HUES48 (cell line): Measurements from ENCODE around the gene WDR27.
"Not testable (repeated sequence)": the region's sequence is repeated elsewhere in the genome, so short reads cannot be mapped to it uniquely, and the experiment has no call there.

Source experiments
- H3K27ac ChIP-seq: one replicate; pipeline ENCODE4 v1.7.0; 2013; ENCODE audit warnings: low read depth, low read length, inconsistent platforms
- H3K27me3 ChIP-seq: 2 replicates; pipeline ENCODE4 v1.6.1; 2013; ENCODE audit warnings: mild to moderate bottlenecking, low read length; ENCODE audit not compliant: control insufficient read depth, insufficient read depth
- H3K36me3 ChIP-seq: 2 replicates; pipeline ENCODE4 v1.6.1; 2013; ENCODE audit warnings: low read length; ENCODE audit not compliant: control insufficient read depth, insufficient read depth
- H3K4me1 ChIP-seq: 2 replicates; pipeline ENCODE4 v1.6.1; 2013; ENCODE audit warnings: mild to moderate bottlenecking, low read length; ENCODE audit not compliant: control insufficient read depth, insufficient read depth
- H3K4me3 ChIP-seq: 2 replicates; pipeline ENCODE4 v1.5.1; 2013; ENCODE audit warnings: mild to moderate bottlenecking, low read depth, low read length
- H3K9ac ChIP-seq: 2 replicates; pipeline ENCODE4 v1.6.1; 2013; ENCODE audit warnings: mild to moderate bottlenecking, low read depth, low read length, moderate library complexity
- H3K9me3 ChIP-seq: 2 replicates; pipeline ENCODE4 v1.6.1; 2013; ENCODE audit warnings: low read length; ENCODE audit not compliant: control insufficient read depth, insufficient read depth

The WDR27 gene

GRCh38 chr6:169707772-169708171, 5.9 kb upstream of the WDR27 start:
- Histone ChIP-seq H3K4me3 (no peak overlapping the region), H3K36me3 (peaks cover 92% of the 10 kb centered on the region), H3K27ac (no peak overlapping the region)

GRCh38 chr6:169702840-169703246, 1.0 kb upstream of the WDR27 start:
- Histone ChIP-seq H3K9me3 (no peaks in the 10 kb centered on the region), H3K4me1 (peaks cover 30% of the 10 kb centered on the region), H3K27me3 (no peaks in the 10 kb centered on the region), H3K4me3 (peak overlapping the region; percentile 100), H3K36me3 (peaks cover 54% of the 10 kb centered on the region), H3K27ac (peak overlapping the region; percentile 94), H3K9ac (peak overlapping the region; percentile 92)

More at GRCh38 chr6:169707772-169708171, 5.9 kb upstream of the WDR27 start:
- Histone ChIP-seq H3K27me3 (no peaks in the 10 kb centered on the region), H3K9ac (no peak overlapping the region), H3K9me3 (no peaks in the 10 kb centered on the region), H3K4me1 (peaks cover 16% of the 10 kb centered on the region)

- H3K9ac ChIP-seq, result peak overlapping the region; percentile 92
- H3K4me1 ChIP-seq, result peaks cover 30% of the 10 kb centered on the region
- peak overlapping the region; percentile 94 for H3K27ac ChIP-seq
- no peaks in the 10 kb centered on the region for H3K9me3 ChIP-seq
- peak overlapping the region; percentile 100 for H3K4me3 ChIP-seq
- H3K36me3 ChIP-seq, result peaks cover 42% of the 10 kb centered on the region
- no peaks in the 10 kb centered on the region for H3K27me3 ChIP-seq
Measured at GRCh38 chr6:169701311-169701953, 397 bp downstream of the WDR27 start.

- Histone ChIP-seq H3K9ac (no peak overlapping the region), H3K27ac (peak overlapping the region; percentile 94), H3K9me3 (no peaks in the 10 kb centered on the region)
Measured at GRCh38 chr6:169700296-169700695, 1.5 kb downstream of the WDR27 start.

GRCh38 chr6:169697115-169697514, 4.7 kb downstream of the WDR27 start:
- peaks cover 17% of the 10 kb centered on the region for H3K36me3 ChIP-seq
- not testable (repeated sequence) for H3K4me3 ChIP-seq, H3K27ac ChIP-seq, H3K9ac ChIP-seq, H3K27me3 ChIP-seq, H3K9me3 ChIP-seq
- H3K4me1 ChIP-seq, result peaks cover 14% of the 10 kb centered on the region

More at GRCh38 chr6:169700296-169700695, 1.5 kb downstream of the WDR27 start:
- Histone ChIP-seq H3K36me3 (peaks cover 31% of the 10 kb centered on the region), H3K27me3 (no peaks in the 10 kb centered on the region), H3K4me1 (peaks cover 30% of the 10 kb centered on the region), H3K4me3 (peak overlapping the region; percentile 100)

- Histone ChIP-seq H3K9ac (no peak overlapping the region), H3K9me3 (no peaks in the 10 kb centered on the region), H3K36me3 (peaks cover 19% of the 10 kb centered on the region), H3K27ac (no peak overlapping the region), H3K27me3 (no peaks in the 10 kb centered on the region), H3K4me3 (no peak overlapping the region), H3K4me1 (peaks cover 4% of the 10 kb centered on the region; the same call in 1 of the 2 replicates)
Measured at GRCh38 chr6:169695131-169695530, 6.7 kb downstream of the WDR27 start.

GRCh38 chr6:169692516-169692915, 9.3 kb downstream of the WDR27 start:
- Histone ChIP-seq H3K9me3 (no peaks in the 10 kb centered on the region), H3K27ac (no peak overlapping the region), H3K4me3 (no peak overlapping the region), H3K27me3 (no peaks in the 10 kb centered on the region), H3K4me1 (no peaks in the 10 kb centered on the region), H3K36me3 (peaks cover 25% of the 10 kb centered on the region), H3K9ac (no peak overlapping the region)

- H3K36me3 ChIP-seq, result peaks cover 37% of the 10 kb centered on the region
Measured at GRCh38 chr6:169691260-169691659, 10.6 kb downstream of the WDR27 start.

GRCh38 chr6:169689287-169689686, 12.5 kb downstream of the WDR27 start:
- no peaks in the 10 kb centered on the region for H3K27me3 ChIP-seq
- H3K36me3 ChIP-seq, result peaks cover 40% of the 10 kb centered on the region
- no peak overlapping the region for H3K9ac ChIP-seq
- no peak overlapping the region for H3K4me3 ChIP-seq
- H3K9me3 ChIP-seq, result peaks cover 5% of the 10 kb centered on the region
- no peaks in the 10 kb centered on the region for H3K4me1 ChIP-seq
- no peak overlapping the region for H3K27ac ChIP-seq

More at GRCh38 chr6:169691260-169691659, 10.6 kb downstream of the WDR27 start:
- Histone ChIP-seq H3K9ac (no peak overlapping the region), H3K27me3 (no peaks in the 10 kb centered on the region), H3K9me3 (peaks cover 5% of the 10 kb centered on the region), H3K4me3 (no peak overlapping the region), H3K27ac (no peak overlapping the region), H3K4me1 (no peaks in the 10 kb centered on the region)

GRCh38 chr6:169685860-169686259, 16.0 kb downstream of the WDR27 start:
- H3K27ac ChIP-seq, result no peak overlapping the region
- H3K9me3 ChIP-seq, result peaks cover 5% of the 10 kb centered on the region
- H3K36me3 ChIP-seq, result peaks cover 59% of the 10 kb centered on the region
- no peak overlapping the region for H3K9ac ChIP-seq
- H3K27me3 ChIP-seq, result no peaks in the 10 kb centered on the region
- H3K4me1 ChIP-seq, result no peaks in the 10 kb centered on the region
- H3K4me3 ChIP-seq, result no peak overlapping the region

GRCh38 chr6:169684056-169684455, 17.8 kb downstream of the WDR27 start:
- H3K27ac ChIP-seq, result no peak overlapping the region
- H3K4me3 ChIP-seq, result no peak overlapping the region
- no peaks in the 10 kb centered on the region for H3K4me1 ChIP-seq
- H3K9me3 ChIP-seq, result peaks cover 5% of the 10 kb centered on the region
- H3K27me3 ChIP-seq, result no peaks in the 10 kb centered on the region
- no peak overlapping the region for H3K9ac ChIP-seq
- H3K36me3 ChIP-seq, result peaks cover 64% of the 10 kb centered on the region
